Measurements from ENCODE around the gene ACOT8.

- TF ChIP-seq ZNF565 (CRISPR knock-in tag; conservative IDR thresholded peaks at IDR 0.05; ENCODE audit: low read depth), result no peak; the same call in 1 of the 2 replicates
- no peak for TF ChIP-seq OSR1 (CRISPR knock-in tag; IDR thresholded peaks at IDR 0.05)
- no peak for TF ChIP-seq CSDC2 (CRISPR knock-in tag; IDR thresholded peaks at IDR 0.05)
- no peak for TF ChIP-seq SNAI2 (CRISPR knock-in tag; IDR thresholded peaks at IDR 0.05)
- no peak for TF ChIP-seq TOX (CRISPR knock-in tag; IDR thresholded peaks at IDR 0.05; ENCODE audit: borderline replicate concordance)
- no peak for TF ChIP-seq PATZ1 (CRISPR knock-in tag; IDR thresholded peaks at IDR 0.05; ENCODE audit: borderline replicate concordance)
- TF ChIP-seq ISL1 (CRISPR knock-in tag; IDR thresholded peaks at IDR 0.05), result no peak
- no peak for TF ChIP-seq ZFP30 (CRISPR knock-in tag; IDR thresholded peaks at IDR 0.05)
- TF ChIP-seq POU6F1 (CRISPR knock-in tag; IDR thresholded peaks at IDR 0.05; ENCODE audit: borderline replicate concordance, low read depth), result no peak
- no peak for TF ChIP-seq ZNF8 (CRISPR knock-in tag; IDR thresholded peaks at IDR 0.05)
- no peak for TF ChIP-seq ZNF70 (CRISPR knock-in tag; IDR thresholded peaks at IDR 0.05)
Measured at GRCh38 chr20:45890077-45890984, 33.1 kb upstream of the ACOT8 start.

All from SK-N-SH treated with all-trans-retinoic acid at 6 μM for 48 hours (cell line).